Measurements from ENCODE around the gene CSF1R. TPM values are rescaled to one million over a fixed set of nuclear protein-coding genes. Genes with fewer than 3 reads are reported as not detected.

Gene CSF1R
- total RNA-seq, 2 donors from 2014 or later, result 5.2 TPM; not detected in 1

DNA sequence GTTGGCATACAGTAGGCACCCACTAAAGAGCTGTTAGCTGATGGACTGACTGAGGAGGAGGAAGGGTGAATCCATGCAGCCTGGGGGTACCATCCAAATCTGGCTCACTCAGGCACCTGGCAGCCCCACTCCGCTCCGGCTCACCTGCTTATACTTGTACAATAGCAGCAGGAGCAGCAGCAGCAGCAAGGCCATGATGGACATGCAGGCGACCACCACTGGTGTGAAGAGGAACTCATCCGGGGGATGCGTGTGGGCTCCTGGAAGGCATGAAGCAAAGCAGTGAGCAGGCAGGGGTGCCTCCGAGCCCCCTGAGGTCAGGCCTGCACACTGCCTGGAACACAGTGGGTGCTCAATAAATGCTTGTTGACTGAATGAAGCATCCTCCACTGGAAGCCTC is 18.3 kb downstream of the CSF1R start:
- DNase-seq (ENCODE audit: low spot score in 2 of 2) (no peak), ATAC-seq (no peak)
- no peaks in the 10 kb centered on the region for H3K36me3 Mint-ChIP-seq
- H3K27ac Mint-ChIP-seq, result no peak overlapping the region
- no peaks in the 10 kb centered on the region for H3K9me3 Mint-ChIP-seq

DNA sequence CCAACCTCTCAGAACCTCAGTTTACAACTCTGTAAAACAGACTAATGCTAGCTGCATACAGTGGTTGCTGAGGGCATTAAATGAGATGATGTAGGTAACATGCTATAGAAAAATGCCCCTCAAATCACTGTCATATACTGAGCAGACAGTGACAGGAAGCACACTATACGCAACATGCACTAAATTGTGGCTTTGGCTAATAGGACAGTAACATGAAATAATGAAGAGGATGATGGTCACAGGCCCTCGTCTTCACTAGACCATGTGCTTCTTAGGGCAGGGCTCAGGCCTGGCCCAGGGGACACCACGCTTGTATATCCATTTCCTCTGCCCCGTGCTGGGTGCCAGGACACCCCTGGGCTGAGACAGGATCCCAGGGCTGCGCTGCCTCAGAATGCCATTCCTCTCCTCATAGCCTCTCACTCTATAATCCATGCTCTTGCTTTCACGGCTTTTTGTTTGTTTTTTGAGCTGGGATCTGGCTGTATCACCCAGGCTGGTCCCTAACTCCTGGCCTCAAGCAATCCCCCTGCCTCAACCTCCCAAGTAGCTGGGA is 18.9 kb downstream of the CSF1R start:
- no peaks in the 10 kb centered on the region for H3K36me3 Mint-ChIP-seq
- H3K9me3 Mint-ChIP-seq, result no peaks in the 10 kb centered on the region
- H3K27ac Mint-ChIP-seq, result peak overlapping the region in 1 of 2 donors; percentile 44
- DNase-seq (ENCODE audit: low spot score in 2 of 2), result no peak
- peak in 1 of 2 donors; percentile 42 for ATAC-seq

DNA sequence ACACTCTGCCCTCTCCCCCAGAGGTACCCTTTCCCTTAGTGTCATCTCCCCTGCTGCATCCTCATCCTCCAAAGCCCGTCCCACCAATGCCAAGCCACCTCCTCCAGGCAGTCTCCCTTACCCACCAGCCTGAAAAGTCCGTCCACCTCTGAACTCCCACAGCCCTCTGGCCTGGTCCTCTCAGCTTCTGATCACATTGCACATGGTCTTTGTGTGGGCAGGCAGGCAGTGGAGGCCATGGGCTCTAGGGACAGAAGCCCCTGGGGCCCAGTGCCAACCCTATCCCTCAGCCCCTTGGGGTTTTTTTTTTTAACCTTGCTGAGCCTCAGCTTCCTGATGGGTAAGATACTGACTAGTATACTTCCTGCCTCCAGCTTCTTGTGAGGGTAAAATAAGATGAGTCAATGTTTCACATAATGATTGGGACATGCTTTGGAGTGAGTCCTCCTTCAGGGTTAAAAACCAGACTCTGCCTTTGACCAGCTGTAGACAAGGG is 19.4 kb downstream of the CSF1R start:
- peak overlapping the region; percentile 44 to 96 for H3K27ac Mint-ChIP-seq
- H3K9me3 Mint-ChIP-seq, result no peaks in the 10 kb centered on the region
- no peaks in the 10 kb centered on the region for H3K36me3 Mint-ChIP-seq
- ATAC-seq (peak; percentile 91 to 95), DNase-seq (ENCODE audit: low spot score in 2 of 2) (no peak)

DNA sequence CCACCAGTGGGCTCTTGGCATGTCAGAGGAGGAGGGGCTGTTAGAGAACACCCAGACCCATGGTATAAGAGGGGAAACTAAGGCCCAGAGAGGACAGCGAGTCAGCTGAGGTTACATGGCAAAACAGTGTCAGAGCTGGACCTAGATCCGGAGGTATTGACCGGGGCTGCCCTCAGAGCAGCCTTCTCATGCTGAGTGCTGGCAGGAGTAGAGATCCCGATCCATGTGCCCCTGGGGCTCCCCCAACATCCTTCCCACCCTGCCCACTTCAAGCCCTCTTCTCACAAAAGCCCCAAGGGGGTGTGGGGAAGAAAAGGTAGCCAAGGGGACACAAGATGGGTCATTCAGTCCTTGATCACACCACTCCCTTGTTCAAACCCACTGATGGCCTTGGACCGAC is 19.9 kb downstream of the CSF1R start:
- no peak for DNase-seq (ENCODE audit: low spot score in 2 of 2)
- no peaks in the 10 kb centered on the region for H3K36me3 Mint-ChIP-seq
- H3K9me3 Mint-ChIP-seq, result no peaks in the 10 kb centered on the region
- no peak for ATAC-seq
- peak overlapping the region; percentile 44 to 96 for H3K27ac Mint-ChIP-seq

DNA sequence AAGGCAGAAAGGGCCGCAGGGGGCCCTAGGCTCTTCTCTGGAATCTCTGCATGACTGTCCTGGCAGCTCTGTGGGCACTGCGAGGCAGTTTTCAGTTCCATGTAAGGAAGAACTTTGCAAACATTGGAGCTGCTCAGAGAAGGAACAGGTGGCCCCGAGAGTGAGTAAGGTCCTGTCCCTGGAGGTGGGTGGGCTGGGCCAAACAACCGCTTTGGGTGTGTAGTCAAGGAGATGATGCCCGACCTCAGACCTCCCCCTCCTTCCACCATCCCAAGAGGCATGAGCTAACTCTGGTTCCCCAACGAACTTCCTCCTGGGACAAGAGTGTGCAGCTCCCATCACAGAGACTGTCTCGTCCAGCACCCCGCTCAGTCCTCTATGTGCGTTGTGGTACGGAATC is 20.5 kb downstream of the CSF1R start:
- no peaks in the 10 kb centered on the region for H3K9me3 Mint-ChIP-seq
- H3K36me3 Mint-ChIP-seq, result no peaks in the 10 kb centered on the region
- DNase-seq (ENCODE audit: low spot score in 2 of 2) (no peak), ATAC-seq (no peak)
- no peak overlapping the region for H3K27ac Mint-ChIP-seq

DNA sequence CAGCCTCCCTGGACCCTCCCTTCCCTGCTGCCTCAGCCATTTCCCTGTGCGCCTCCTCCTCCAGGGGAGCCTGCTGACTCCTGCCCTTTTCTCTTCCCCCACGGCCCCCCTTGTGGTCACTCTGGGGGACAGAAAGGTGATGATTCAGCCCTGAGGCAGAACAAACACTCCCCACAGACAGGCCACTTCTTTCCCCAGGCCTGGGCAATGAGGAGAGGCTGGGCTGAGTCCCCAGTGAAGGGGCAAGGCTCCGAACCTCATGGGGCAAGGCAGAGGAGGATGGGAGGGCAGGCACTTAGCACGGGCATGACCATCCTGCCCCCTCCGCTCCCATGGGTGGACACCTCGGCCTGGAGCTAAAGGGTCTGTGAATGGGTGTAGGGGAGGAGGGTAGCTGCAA is 21.0 kb downstream of the CSF1R start:
- Mint-ChIP-seq H3K9me3 (no peaks in the 10 kb centered on the region), H3K27ac (no peak overlapping the region), H3K36me3 (no peaks in the 10 kb centered on the region)
- ATAC-seq (no peak), DNase-seq (ENCODE audit: low spot score in 2 of 2) (no peak)

DNA sequence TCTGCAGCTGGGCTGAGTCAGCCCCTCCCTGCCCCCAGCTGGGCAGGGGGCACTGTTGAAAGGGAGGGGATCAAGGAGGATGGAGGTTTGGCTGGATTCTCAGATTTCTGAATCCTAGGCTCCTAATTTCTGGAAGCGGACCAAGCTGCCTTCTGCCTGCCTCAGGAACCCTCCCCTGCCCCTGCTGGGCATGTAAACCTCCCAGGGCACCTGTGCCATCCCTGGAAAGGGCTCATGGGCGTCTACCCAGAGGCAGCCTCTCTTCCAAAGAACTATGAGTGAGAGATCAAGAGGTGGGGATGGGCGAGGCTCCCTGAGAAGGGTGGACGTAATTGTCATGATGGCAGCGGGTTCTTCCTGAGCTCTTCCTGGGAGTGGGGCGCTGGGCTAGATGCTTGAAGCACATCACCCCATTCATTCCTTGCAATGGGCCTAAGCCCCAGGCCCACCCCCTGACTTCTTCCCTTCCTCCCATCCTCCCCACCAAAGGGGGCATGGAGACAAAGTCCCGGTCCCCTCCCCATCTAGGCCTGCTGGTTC is 21.6 kb downstream of the CSF1R start:
- H3K36me3 Mint-ChIP-seq, result no peaks in the 10 kb centered on the region
- ATAC-seq (no peak), DNase-seq (ENCODE audit: low spot score in 2 of 2) (no peak)
- no peaks in the 10 kb centered on the region for H3K9me3 Mint-ChIP-seq
- H3K27ac Mint-ChIP-seq, result no peak overlapping the region

DNA sequence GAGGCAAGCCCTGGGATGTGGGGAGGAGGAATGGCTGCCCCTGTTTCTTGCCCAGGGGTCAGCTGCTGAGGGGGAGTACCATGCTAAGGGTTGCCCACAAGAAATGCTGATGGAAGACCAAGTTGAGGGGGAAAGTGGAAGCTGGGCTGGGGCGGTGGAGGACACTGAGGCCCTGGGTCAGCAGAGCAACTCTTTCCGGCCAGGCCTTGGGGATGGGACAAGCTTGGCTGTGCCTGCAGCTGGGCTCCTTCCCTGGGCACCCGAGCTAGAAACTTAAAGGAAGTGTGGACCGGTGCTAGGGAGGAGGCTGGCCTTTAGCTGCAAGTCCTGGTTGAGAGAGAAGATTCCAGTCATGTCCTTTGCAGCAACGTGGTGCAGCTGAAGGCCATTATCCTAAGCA is 22.7 kb downstream of the CSF1R start:
- no peak for DNase-seq (ENCODE audit: low spot score in 2 of 2)
- H3K27ac Mint-ChIP-seq, result no peak overlapping the region

DNA sequence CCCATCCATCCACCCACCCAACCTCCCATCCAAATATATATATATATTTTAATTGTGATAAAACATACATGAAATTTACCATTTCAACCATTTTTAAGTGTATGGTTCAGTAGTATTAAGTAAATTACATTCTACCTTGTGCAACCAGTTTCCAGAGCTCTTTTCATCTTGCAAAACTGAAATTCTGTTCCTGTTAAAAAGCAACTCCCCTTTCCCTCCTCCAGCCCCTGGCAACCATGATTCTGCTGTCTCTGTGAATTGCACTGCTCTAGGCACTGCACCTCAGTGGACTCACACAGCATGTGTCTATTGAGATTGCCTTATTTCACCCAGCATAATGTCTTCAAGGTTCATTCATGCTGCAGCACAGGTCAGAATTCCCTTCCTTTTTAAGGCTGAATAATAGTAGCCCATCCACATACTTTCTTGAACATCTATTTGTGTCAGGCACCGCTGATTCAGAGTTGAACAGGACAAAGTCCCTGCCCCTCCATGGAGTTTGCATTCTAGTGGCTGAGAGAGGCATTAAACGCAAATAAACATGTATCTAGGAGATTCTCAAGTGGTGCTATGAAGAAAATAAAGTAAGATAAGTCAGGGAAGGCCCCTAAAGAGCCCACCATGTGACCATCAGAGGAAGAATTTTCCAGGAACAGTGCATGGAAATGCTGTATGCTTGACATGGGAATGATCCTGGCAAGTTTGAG is 24.0 kb downstream of the CSF1R start:
- no peaks in the 10 kb centered on the region for H3K9me3 Mint-ChIP-seq
- no peak for ATAC-seq
- no peak for DNase-seq (ENCODE audit: low spot score in 2 of 2)
- H3K27ac Mint-ChIP-seq, result no peak overlapping the region
- no peaks in the 10 kb centered on the region for H3K36me3 Mint-ChIP-seq

More for the DNA sequence above, 22.7 kb downstream of the CSF1R start:
- Mint-ChIP-seq H3K36me3 (no peaks in the 10 kb centered on the region), H3K9me3 (no peaks in the 10 kb centered on the region)
- no peak for ATAC-seq

DNA sequence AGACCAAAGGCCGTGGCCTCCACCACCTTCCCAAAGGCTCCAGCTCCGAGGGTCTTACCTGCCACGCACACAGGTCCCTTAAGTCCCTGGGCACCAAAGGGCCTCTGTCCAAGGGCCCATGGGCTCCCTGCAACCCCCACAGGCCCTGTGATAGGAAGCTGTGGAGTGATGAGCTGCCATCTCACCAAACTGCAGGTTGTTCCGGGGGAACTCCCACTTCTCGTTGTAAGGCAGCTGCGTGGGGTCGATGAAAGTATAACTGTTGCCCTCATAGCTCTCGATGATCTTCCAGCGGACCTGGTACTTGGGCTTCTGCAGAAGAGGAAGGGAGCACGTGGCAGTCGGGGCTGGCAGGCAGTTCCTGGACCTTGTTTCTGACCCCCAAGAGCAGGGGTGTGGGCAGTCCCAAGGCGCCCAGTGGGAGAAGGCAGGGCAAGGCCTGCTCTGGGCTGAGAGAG is 24.8 kb downstream of the CSF1R start:
- no peaks in the 10 kb centered on the region for H3K9me3 Mint-ChIP-seq
- H3K27ac Mint-ChIP-seq, result no peak overlapping the region
- no peaks in the 10 kb centered on the region for H3K36me3 Mint-ChIP-seq
- no peak for DNase-seq (ENCODE audit: low spot score in 2 of 2)
- ATAC-seq, result no peak

DNA sequence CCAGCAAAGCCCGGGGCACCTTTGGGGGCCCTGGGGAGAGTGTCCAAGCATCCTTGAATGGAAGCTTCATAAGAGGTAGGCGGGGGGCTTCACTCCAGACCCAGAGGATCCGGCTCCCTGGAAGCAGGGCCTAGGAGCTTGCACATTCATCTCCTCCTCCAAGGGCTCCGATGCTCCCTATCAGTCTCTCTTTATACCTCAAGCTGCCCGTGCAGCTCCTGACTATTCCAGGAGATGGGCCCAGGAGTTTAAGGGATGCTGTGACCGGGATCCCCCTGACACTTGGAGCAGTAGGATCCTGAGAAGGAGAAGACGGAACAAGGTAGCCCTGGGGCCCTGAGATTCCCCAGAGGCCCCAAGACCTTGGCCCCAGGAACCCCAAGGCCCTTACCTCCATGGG is 25.9 kb downstream of the CSF1R start:
- H3K9me3 Mint-ChIP-seq, result no peaks in the 10 kb centered on the region
- H3K27ac Mint-ChIP-seq, result no peak overlapping the region
- no peaks in the 10 kb centered on the region for H3K36me3 Mint-ChIP-seq
- DNase-seq (ENCODE audit: low spot score in 2 of 2) (no peak), ATAC-seq (no peak)

DNA sequence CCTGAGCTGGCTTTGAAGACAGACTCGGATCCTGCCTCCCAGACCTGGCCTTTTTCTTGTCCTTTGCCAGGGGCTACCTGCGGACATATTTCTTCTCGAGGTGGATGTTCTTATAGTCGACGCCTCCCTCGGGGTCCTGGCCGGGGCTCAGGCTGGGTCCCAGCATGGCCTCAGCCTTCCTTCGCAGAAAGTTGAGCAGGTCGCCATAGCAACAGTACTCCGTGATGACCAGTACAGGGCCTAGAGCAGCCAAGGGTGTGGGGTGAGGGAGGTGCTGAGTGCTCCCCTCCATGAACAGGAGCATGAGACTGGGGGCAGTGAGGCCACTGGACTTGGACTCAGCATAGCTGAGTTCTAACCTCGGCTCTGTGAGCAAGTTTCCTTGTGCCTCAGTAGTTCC is 26.7 kb downstream of the CSF1R start:
- ATAC-seq (no peak), DNase-seq (ENCODE audit: low spot score in 2 of 2) (no peak)
- Mint-ChIP-seq H3K27ac (no peak overlapping the region), H3K9me3 (no peaks in the 10 kb centered on the region), H3K36me3 (no peaks in the 10 kb centered on the region)

DNA sequence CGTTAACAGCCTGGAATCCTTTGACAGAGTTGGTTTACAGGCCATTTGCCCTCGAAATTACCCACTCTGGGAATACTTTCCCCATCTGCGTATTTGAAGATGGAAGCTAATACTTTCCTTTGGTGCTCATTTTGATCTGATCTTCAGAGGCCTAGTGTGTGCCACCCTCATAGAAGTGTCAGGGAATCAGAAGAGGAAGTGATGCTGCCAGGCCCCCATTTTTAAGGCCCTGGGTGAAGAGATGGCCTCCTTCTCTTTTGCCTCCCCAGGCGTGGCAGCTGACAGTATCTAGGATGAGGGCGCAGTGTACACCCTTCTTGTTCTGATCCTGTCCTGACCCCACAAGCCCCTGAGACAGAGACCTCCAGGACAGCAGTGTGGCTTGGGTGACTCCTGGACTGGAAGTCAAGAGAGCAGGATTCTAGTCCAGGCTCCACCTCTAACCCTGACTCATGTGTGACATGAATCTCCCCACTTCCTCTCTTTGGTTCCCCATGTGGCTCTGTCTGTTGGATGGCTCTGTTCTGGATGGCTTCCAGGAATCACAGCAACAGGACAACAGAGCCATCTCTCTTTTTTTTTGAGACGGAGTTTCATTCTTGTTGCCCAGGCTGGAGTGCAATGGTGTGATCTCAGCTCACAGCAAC is 27.8 kb downstream of the CSF1R start:
- Mint-ChIP-seq H3K36me3 (peaks cover 0 to 6% of the 10 kb centered on the region in 2 donors), H3K27ac (peak overlapping the region in 1 of 2 donors; percentile 89), H3K9me3 (no peaks in the 10 kb centered on the region)
- ATAC-seq (peak; percentile 46 to 57), DNase-seq (ENCODE audit: low spot score in 2 of 2) (no peak)

DNA sequence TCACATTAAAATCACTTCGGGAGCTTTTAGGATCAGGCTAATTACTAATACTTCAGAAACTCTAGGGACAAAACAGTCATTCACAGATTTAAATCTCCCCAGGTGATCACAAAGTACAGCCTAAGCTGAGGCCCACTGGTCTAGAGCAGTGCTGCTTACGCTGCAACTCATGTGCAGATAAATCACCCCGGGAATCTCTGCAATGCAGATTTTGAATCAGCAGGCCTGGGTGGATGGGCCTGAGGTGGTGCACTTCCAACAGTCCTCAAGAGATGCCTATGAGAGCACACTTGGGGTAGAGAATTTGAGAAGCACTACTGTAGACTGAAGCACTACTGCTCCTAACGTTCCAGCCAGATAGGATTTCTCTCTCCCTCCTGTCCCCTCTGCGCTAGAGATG is 28.4 kb downstream of the CSF1R start:
- Mint-ChIP-seq H3K27ac (peak overlapping the region; percentile 44 to 59), H3K36me3 (peaks cover 0 to 12% of the 10 kb centered on the region in 2 donors), H3K9me3 (no peaks in the 10 kb centered on the region)
- no peak for ATAC-seq
- DNase-seq (ENCODE audit: low spot score in 2 of 2), result no peak

DNA sequence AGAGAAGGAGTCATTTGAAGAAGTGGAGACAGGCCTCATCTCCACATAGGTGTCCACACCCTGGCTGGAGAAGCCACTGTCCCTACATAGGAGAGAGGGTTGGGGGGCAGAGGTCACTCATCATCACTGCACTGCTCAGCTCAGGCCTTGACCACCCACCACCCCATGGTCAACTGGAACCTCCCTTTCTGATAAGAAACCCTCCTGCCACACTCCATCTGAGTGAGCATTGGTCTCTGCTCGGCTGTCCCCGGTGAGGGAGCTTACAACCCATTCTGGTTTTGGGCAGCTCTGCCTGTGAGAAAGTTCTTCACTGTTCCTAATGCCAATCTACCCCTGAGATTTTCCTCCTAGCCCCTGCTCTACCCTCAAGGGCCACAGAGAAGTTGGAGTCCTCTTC is 28.8 kb downstream of the CSF1R start:
- H3K27ac Mint-ChIP-seq, result peak overlapping the region; percentile 44 to 59
- peaks cover 0 to 15% of the 10 kb centered on the region in 2 donors for H3K36me3 Mint-ChIP-seq
- no peaks in the 10 kb centered on the region for H3K9me3 Mint-ChIP-seq
- ATAC-seq (no peak), DNase-seq (ENCODE audit: low spot score in 2 of 2) (no peak)

DNA sequence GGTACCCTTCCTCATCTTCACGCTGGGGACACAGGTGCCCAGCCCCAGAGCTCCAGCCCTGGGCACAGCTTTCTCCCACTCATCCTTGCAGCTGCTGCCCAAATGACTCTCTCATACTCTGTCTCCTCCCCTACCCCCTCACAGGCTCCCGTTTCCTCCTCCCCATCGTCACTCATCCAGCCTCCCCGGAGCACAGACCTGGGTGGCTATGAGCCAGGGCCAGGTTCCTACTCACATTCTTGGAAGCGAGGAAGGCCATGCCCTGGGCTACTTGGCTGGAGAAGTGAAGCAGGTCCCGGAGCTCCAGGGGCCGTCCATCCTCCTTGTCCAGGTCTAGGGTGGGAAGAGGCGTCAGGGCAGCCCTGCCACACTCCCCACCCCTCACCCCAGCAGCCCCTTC is 29.3 kb downstream of the CSF1R start:
- DNase-seq (ENCODE audit: low spot score in 2 of 2), result no peak
- no peaks in the 10 kb centered on the region for H3K9me3 Mint-ChIP-seq

DNA sequence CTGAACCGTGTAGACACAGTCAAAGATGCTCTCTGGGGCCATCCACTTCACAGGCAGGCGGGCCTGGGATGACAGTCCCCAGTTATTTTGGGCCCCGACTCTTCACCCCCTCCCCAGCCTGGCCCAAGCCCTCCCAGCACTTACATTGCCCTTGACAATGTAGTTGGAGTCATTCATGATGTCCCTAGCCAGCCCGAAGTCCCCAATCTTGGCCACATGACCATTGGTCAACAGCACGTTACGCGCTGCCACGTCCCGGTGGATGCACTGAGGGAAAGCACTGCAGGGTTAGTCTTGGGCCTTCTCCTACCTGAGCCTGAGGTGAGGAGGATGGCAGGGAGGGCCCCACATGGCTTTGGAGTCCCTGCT is 30.3 kb downstream of the CSF1R start:
- DNase-seq (ENCODE audit: low spot score in 2 of 2) (no peak), ATAC-seq (no peak)
- H3K27ac Mint-ChIP-seq, result peak overlapping the region in 1 of 2 donors; percentile 19
- peaks cover 0 to 21% of the 10 kb centered on the region in 2 donors for H3K36me3 Mint-ChIP-seq
- H3K9me3 Mint-ChIP-seq, result no peaks in the 10 kb centered on the region

More for the DNA sequence above, 29.3 kb downstream of the CSF1R start:
- H3K27ac Mint-ChIP-seq, result peak overlapping the region; percentile 52 to 59
- ATAC-seq, result no peak
- H3K36me3 Mint-ChIP-seq, result peaks cover 0 to 17% of the 10 kb centered on the region in 2 donors
